GM19043 (cell line): Measurements from ENCODE around the gene FGFRL1.

Source experiments
- ATAC-seq: cut with Tn5 transposase; IDR thresholded peaks from one replicate; pipeline ENCODE4 v1.9.1; 2021; ENCODE audit warnings: low read depth; ENCODE audit not compliant: unreplicated experiment

Gene FGFRL1

DNA sequence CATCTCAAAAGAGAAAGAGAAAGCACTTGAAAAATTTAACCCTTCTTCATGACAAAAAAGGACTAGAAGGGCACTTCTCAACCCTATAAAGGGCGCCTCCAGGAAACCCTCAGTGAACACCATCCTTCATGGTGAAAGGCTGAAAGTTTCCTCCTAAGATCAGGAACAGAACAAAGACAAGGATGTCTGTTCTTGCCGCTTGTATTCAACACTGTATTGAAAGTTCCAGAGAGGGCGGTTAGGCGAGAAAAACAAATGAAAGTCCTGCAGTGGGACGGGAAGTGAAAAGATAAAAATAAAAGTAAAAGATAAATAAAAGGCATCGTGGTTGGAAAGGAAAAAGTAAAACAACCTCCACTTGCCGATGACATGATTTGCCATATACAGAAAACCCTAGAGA lies 51.0 kb downstream of the FGFRL1 start:
- ATAC-seq: no peak

DNA sequence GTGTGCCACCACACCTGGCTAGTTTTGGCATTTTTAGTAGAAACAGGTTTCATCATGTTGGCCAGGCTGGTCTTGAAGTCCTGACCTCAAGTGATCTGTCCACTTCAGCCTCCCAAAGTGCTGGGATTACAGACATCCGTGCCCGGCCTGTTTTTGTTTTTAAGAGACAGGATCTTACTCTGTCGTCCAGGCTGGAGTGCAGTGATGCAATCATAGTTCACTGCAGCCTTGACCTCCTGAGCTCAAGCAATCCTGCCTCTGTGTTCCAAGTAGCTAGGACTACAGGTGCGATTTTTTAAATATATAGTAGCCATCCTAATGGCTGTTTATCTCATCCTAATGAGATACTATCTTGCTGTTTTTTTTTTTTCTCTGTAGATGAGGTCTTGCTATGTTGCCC lies 54.3 kb downstream of the FGFRL1 start:
- no peak for ATAC-seq

- ATAC-seq: no peak
These were observed 58.0 kb downstream of the FGFRL1 start for GRCh38 chr4:1069394-1069793.

DNA sequence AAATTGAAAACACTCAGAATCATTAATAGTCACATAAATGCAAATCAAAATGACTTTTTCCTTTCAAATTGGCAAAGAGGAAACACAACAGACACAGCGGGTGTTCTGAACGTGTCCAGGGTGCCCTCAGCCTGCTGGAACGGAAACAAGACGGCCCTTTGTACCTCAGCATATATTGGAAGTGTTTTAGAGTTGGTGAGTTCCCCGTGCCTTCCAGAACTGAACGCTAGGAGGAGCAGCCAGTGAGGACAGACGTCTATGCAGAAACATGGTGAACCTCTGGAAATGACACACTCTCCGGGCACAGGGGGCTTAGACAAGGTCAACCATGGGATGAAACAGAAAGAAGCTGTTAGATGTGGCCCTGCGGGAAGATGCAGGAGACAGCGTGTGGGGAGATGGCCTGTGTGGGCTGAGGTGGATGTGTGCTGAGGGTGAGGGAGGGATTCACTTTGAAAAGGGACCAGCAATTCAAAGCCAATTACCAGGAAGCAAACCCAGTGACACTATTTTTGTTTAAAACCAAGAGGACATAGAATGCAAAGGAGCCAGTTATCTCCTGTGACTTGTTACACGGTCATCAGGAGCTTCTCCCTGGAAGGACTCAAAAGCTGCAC lies 61.5 kb downstream of the FGFRL1 start:
- ATAC-seq: no peak

DNA sequence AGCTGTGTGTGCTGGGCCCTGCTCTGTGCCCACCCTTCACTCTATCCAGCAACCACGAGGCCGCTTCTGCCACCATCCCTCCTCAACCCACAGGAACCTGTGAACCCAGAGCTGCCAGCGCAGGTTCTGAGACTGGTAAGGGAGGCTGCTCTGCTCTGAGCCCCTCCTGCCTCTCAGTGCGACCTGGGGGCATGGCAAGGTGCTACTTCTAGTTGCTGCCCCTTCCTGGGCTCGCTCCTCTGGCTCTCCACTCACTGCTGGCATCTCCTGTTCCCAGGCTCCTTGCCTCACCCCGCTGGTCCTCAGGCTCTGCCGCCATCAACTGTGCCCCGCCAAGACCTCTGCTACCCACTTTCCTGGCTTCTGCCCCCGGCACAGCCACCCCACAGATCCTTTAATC lies 62.7 kb downstream of the FGFRL1 start:
- no peak for ATAC-seq

DNA sequence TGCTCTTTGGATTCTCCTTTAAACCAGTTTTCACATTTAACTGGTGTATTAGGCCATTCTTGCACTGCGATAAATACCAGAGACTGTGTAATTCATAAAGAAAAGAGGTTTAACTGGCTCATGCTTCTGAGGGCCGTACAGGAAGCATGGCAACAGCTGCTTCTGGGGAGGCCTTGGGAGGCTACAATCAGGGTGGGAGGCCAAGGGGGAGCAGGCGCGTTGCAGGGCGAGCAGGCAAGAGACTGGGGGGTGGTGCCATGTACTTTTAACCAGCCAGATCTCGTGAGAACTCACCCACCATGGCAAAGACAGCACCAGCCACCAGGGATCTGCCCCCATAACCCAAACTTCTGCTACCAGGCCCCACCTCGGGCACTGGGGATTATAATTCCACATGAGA lies 63.8 kb downstream of the FGFRL1 start:
- ATAC-seq: no peak

GRCh38 chr4:1075809-1076699 lies 64.6 kb downstream of the FGFRL1 start:
- ATAC-seq: no peak
